GM13976 (cell line): ENCODE measurements around the gene PTAFR.

Source experiments
- DNase-seq: peaks from one replicate; pipeline ENCODE4 v3.0.0; 2012; ENCODE audit warnings: low spot score
- CTCF ChIP-seq: IDR thresholded peaks from 2 replicates; pipeline ENCODE4 v1.5.1; 2012; ENCODE audit warnings: borderline replicate concordance, mild to moderate bottlenecking; ENCODE audit not compliant: insufficient read depth; ENCODE audit errors: extremely low read depth, missing control alignments, control extremely low read depth
- in situ Hi-C: fragments of 300-500 bp; cut with MboI; formaldehyde crosslinking; loops from one replicate; pipeline ENCODE4 v1.12.0; 2022; ENCODE audit warnings: low sequenced_read_pairs, mixed read lengths, inconsistent platforms; ENCODE audit not compliant: unreplicated experiment

PTAFR gene

GRCh38 chr1:28199328-28200233 lies 23.1 kb upstream of the PTAFR start:
- in situ Hi-C loops = loop anchor here (5.0 kb wide), 1 partner anchor 107 kb away; no protein-coding TSS in a partner anchor
- DNase-seq = peak; percentile 86
- TF ChIP-seq CTCF = no peak

- no peak for DNase-seq
- no peak for TF ChIP-seq CTCF
- in situ Hi-C loops = loop anchor here (5.0 kb wide), 1 partner anchor 106 kb away; no protein-coding TSS in a partner anchor
Measured at GRCh38 chr1:28197682-28198415, 21.4 kb upstream of the PTAFR start.

GRCh38 chr1:28196330-28196729 lies 19.8 kb upstream of the PTAFR start:
- DNase-seq = no peak
- in situ Hi-C loops = loop anchor here (5.0 kb wide), 1 partner anchor 104 kb away; no protein-coding TSS in a partner anchor
- no peak for TF ChIP-seq CTCF

- in situ Hi-C loops = loop anchor here (5.0 kb wide), 1 partner anchor 103 kb away; no protein-coding TSS in a partner anchor
- DNase-seq = no peak
- no peak for TF ChIP-seq CTCF
Measured at GRCh38 chr1:28195780-28196179, 19.3 kb upstream of the PTAFR start.

- no peak for DNase-seq
- in situ Hi-C loops = loop anchor here (5.0 kb wide), 1 partner anchor 102 kb away; no protein-coding TSS in a partner anchor
- no peak for TF ChIP-seq CTCF
Measured at GRCh38 chr1:28194326-28195035, 18.0 kb upstream of the PTAFR start.

- no peak for TF ChIP-seq CTCF
- DNase-seq = no peak
- in situ Hi-C loops = no loop called here
Measured at GRCh38 chr1:28193701-28194161, 17.2 kb upstream of the PTAFR start.
